ENCODE measurements around the gene TEX30. TPM values are rescaled to one million over a fixed set of nuclear protein-coding genes. Genes with fewer than 3 reads are reported as not detected.

The TEX30 gene
- total RNA-seq, 2 experiments from 2014 or later, result 4.6 to 6.3 TPM

DNA sequence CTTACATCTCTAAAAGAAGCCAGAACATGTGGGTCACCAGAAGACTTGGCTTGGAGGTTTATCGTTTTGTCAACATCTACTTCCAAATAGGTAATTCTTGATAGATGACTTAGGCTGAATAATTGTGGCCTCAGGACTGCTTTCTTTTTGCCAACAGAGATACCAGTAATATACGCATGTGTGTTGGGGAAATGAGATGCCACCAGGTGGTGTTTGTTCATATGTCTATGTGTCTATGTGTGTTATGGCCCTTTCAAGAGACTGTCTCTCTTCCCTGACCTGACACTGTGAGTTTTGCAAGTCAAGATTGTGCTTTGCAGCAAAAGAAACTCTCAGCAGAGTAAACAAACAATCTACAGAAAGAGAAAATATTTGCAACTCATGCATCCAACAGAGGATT lies 47.2 kb downstream of the TEX30 start:
- Histone ChIP-seq H3K4me1 (ENCODE audit: insufficient read depth, low read length) (no peaks in the 10 kb centered on the region), H3K4me3 (ENCODE audit: low read length) (no peak overlapping the region), H3K27ac (ENCODE audit: low read depth in 1 of 2, low read length in 2 of 2) (no peak overlapping the region), H3K9me3 (ENCODE audit: control insufficient read depth in 1 of 2, insufficient read depth in 1 of 2, low read length in 2 of 2) (no peaks in the 10 kb centered on the region), H3K27me3 (ENCODE audit: control insufficient read depth in 1 of 2, insufficient read depth in 2 of 2, low read length in 2 of 2) (no peaks in the 10 kb centered on the region), H3K36me3 (ENCODE audit: insufficient read depth, low read length) (no peaks in the 10 kb centered on the region)
- ChIA-PET CTCF (no interaction called here), POLR2A (no interaction called here)
- Mint-ChIP-seq H3K27ac (no peak overlapping the region), H3K27me3 (peaks cover 14% of the 10 kb centered on the region), H3K36me3 (ENCODE audit: low read depth) (no peaks in the 10 kb centered on the region), H3K4me1 (ENCODE audit: low read depth) (no peaks in the 10 kb centered on the region), H3K9me3 (no peaks in the 10 kb centered on the region), H3K4me3 (no peak overlapping the region)
- ATAC-seq (ENCODE audit: poor library complexity) (no peak), DNase-seq (peak in 3 of 14 experiments; percentile 20 to 30 (median 25))
- intact Hi-C loops (cut with DNase I, micrococcal nuclease), result loop anchor here in 1 of 2 experiments (5.0 kb wide), 1 partner anchor 121 kb away; the partner anchor contains the start of gene ERCC5
- TF ChIP-seq, protein P1, sequence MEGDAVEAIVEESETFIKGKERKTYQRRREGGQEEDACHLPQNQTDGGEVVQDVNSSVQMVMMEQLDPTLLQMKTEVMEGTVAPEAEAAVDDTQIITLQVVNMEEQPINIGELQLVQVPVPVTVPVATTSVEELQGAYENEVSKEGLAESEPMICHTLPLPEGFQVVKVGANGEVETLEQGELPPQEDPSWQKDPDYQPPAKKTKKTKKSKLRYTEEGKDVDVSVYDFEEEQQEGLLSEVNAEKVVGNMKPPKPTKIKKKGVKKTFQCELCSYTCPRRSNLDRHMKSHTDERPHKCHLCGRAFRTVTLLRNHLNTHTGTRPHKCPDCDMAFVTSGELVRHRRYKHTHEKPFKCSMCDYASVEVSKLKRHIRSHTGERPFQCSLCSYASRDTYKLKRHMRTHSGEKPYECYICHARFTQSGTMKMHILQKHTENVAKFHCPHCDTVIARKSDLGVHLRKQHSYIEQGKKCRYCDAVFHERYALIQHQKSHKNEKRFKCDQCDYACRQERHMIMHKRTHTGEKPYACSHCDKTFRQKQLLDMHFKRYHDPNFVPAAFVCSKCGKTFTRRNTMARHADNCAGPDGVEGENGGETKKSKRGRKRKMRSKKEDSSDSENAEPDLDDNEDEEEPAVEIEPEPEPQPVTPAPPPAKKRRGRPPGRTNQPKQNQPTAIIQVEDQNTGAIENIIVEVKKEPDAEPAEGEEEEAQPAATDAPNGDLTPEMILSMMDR (IDR thresholded peaks at IDR 0.05), result no peak

DNA sequence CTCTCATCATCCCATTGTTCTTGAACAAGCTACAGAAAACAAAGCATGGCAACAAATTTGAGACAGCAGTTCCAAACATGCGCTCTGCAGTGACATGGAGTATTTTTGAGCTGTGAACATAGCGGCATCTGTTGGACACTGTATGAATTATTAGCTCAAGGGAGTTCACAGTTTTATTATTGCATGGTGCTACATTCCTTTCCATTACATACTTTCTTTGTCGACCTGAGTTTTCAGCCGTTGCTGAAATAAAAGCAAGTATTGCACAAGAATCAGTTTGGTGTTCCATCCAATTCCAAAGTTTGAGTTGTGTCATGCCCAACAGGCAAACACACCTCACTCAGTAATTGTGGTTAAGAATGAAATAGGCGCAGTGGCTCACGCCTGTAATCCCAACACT lies 48.7 kb downstream of the TEX30 start:
- no peaks in the 10 kb centered on the region for H3K9me3 ChIP-seq (ENCODE audit: control insufficient read depth in 1 of 2, insufficient read depth in 1 of 2, low read length in 2 of 2)
- no peaks in the 10 kb centered on the region for H3K4me1 ChIP-seq (ENCODE audit: insufficient read depth, low read length)
- ATAC-seq (ENCODE audit: poor library complexity) (no peak), DNase-seq (peak in 4 of 14 experiments; percentile 6 to 21 (median 16))
- Mint-ChIP-seq H3K27me3 (peaks cover 4% of the 10 kb centered on the region), H3K4me1 (ENCODE audit: low read depth) (no peaks in the 10 kb centered on the region), H3K9me3 (no peaks in the 10 kb centered on the region), H3K36me3 (ENCODE audit: low read depth) (no peaks in the 10 kb centered on the region), H3K27ac (no peak overlapping the region), H3K4me3 (no peak overlapping the region)
- intact Hi-C loops (cut with DNase I, micrococcal nuclease), result loop anchor here (2.0 to 5.0 kb wide), 2 partner anchors 122 to 144 kb away; partner anchors contain the start of gene ERCC5 (in 1 of the 2)
- ChIA-PET POLR2A (interaction anchor here (1.6 kb wide), 2 partner anchors 39 to 133 kb away, joined by 3 to 6 read pairs; no protein-coding TSS in a partner anchor), CTCF (interaction anchor here (0.5 kb wide), 1 partner anchor 144 kb away, joined by 3 read pairs; no protein-coding TSS in a partner anchor)
- TF ChIP-seq, protein P1 (IDR thresholded peaks at IDR 0.05), result no peak
- no peak overlapping the region for H3K4me3 ChIP-seq (ENCODE audit: low read length)
- H3K27me3 ChIP-seq (ENCODE audit: control insufficient read depth in 1 of 2, insufficient read depth in 2 of 2, low read length in 2 of 2), result no peaks in the 10 kb centered on the region
- no peak overlapping the region for H3K27ac ChIP-seq (ENCODE audit: low read depth in 1 of 2, low read length in 2 of 2)
- H3K36me3 ChIP-seq (ENCODE audit: insufficient read depth, low read length), result no peaks in the 10 kb centered on the region

DNA sequence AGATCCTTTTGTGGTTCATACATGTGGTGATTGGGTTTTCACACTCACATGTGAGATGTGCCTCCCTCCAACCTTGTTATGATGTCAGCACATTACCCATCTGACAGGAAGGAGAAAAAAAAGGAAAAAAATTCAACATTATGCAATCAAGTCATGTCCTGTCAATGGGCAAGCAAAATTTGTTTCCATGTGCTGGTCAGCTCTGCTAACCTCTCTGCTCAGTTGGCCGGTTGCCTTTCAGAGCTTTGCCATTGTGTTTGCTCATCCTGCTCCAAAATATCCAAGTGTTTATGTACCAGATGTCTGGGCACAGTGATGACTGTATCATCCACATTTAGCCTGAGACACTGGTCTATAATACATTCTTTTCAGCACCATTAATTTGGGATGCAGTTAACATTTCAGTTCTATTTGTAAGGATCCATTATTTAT lies 51.8 kb downstream of the TEX30 start:
- CTCF ChIA-PET, result no interaction called here
- no peaks in the 10 kb centered on the region for H3K4me1 Mint-ChIP-seq (ENCODE audit: low read depth)
- intact Hi-C loops (cut with DNase I, micrococcal nuclease), result no loop called here
- no peaks in the 10 kb centered on the region for H3K9me3 Mint-ChIP-seq
- H3K27me3 Mint-ChIP-seq, result peaks cover 4% of the 10 kb centered on the region
- no peak overlapping the region for H3K4me3 ChIP-seq (ENCODE audit: low read length)
- no peak for ATAC-seq (ENCODE audit: poor library complexity)
- TF ChIP-seq, protein P1 (IDR thresholded peaks at IDR 0.05), result no peak
- POLR2A ChIA-PET, result interaction anchor here (1.5 kb wide), 1 partner anchor 124 kb away, joined by 3 read pairs; the partner anchor contains the start of gene ERCC5
- no peaks in the 10 kb centered on the region for H3K27me3 ChIP-seq (ENCODE audit: control insufficient read depth in 1 of 2, insufficient read depth in 2 of 2, low read length in 2 of 2)
- no peaks in the 10 kb centered on the region for H3K4me1 ChIP-seq (ENCODE audit: insufficient read depth, low read length)
- no peak overlapping the region for H3K27ac ChIP-seq (ENCODE audit: low read depth in 1 of 2, low read length in 2 of 2)
- peak in 3 of 14 experiments; percentile 16 to 56 (median 24) for DNase-seq
- H3K36me3 Mint-ChIP-seq (ENCODE audit: low read depth), result no peaks in the 10 kb centered on the region
- H3K4me3 Mint-ChIP-seq, result no peak overlapping the region
- no peaks in the 10 kb centered on the region for H3K36me3 ChIP-seq (ENCODE audit: insufficient read depth, low read length)
- no peak overlapping the region for H3K27ac Mint-ChIP-seq
- H3K9me3 ChIP-seq (ENCODE audit: control insufficient read depth in 1 of 2, insufficient read depth in 1 of 2, low read length in 2 of 2), result no peaks in the 10 kb centered on the region

Data from CD4-positive, alpha-beta T cell (primary cell).